Esophagus squamous epithelium (tissue), 4 donors: Measurements from ENCODE around the gene STK11.
A peak's percentile ranks its signal among the peaks of the same experiment; 100 is the strongest.

Experiments used
- POLR2A ChIP-seq, 4 donors: fragments of 450-650 bp; IDR thresholded peaks; one replicate each; pipeline ENCODE4 v1.6.1; 2017; ENCODE audit warnings: antibody characterized with exemption in 4 of 4, mild to moderate bottlenecking in 4 of 4, moderate library complexity in 3 of 4
- TF ChIP-seq, protein P1 (sequence below), 6 experiments: fragments of 450-650 bp in 4 of 6; fragments of 200-600 bp in 2 of 6; sonication (generic) in 2 of 6; IDR thresholded peaks; one replicate each; pipeline ENCODE4 v1.5.1; 2016 to 2019; ENCODE audit warnings: antibody characterized with exemption in 6 of 6, mild to moderate bottlenecking in 4 of 6, moderate library complexity in 4 of 6

GRCh38 chr19:1173845-1174809, 31.5 kb upstream of the STK11 start, which contains the start of gene SBNO2:
- TF ChIP-seq, protein P1, sequence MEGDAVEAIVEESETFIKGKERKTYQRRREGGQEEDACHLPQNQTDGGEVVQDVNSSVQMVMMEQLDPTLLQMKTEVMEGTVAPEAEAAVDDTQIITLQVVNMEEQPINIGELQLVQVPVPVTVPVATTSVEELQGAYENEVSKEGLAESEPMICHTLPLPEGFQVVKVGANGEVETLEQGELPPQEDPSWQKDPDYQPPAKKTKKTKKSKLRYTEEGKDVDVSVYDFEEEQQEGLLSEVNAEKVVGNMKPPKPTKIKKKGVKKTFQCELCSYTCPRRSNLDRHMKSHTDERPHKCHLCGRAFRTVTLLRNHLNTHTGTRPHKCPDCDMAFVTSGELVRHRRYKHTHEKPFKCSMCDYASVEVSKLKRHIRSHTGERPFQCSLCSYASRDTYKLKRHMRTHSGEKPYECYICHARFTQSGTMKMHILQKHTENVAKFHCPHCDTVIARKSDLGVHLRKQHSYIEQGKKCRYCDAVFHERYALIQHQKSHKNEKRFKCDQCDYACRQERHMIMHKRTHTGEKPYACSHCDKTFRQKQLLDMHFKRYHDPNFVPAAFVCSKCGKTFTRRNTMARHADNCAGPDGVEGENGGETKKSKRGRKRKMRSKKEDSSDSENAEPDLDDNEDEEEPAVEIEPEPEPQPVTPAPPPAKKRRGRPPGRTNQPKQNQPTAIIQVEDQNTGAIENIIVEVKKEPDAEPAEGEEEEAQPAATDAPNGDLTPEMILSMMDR (IDR thresholded peaks at IDR 0.05), result no peak
- TF ChIP-seq POLR2A (IDR thresholded peaks at IDR 0.05), result peak in 3 of 4 donors; percentile 60 to 88 (median 82)
